Fibroblast of peridontal ligament (primary cell): ENCODE data around the gene RGS17.

Experiments used
- DNase-seq: peaks from one replicate; pipeline ENCODE4 v3.0.0-alpha.2; 2010; ENCODE audit errors: extremely low read depth

The RGS17 gene

DNA sequence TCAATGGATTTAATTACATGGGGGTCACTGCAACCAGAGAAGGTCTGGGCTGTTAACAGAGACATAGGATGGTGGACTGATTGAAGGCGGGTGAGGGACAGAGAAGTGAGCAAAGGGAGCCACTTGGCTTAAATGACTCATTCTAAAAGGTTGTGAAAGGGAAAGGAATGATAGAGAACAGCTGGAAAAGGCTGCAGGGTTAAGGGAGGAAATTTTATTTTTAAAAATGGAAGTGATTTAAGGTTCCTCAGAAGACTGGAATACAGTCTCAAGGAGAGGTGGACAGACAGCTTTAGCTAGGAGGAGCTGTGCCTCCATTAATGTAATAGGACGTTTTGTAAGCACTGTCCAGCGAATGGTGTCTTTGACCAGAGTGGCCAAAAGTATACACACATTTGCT lies 46.7 kb downstream of the RGS17 start:
- peak; percentile 82 for DNase-seq

DNA sequence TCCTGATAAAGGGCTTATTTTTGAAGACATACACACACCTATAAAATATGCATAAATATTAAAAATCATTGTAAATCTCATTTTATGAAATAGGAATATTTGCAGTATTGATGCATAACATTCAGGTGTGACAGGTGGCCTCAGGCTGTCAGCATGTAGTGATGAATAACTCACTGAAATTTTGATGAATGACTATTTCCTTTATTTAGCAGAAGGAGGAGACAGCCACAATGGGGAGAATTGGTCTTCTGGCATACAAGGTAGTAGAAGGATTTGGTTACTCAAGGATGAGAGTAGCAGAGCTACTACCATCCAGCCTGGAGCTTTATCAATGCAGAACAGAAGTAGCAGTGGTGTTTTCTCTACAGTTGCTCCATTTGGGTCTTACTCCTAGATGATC lies 47.2 kb downstream of the RGS17 start:
- DNase-seq = no peak

DNA sequence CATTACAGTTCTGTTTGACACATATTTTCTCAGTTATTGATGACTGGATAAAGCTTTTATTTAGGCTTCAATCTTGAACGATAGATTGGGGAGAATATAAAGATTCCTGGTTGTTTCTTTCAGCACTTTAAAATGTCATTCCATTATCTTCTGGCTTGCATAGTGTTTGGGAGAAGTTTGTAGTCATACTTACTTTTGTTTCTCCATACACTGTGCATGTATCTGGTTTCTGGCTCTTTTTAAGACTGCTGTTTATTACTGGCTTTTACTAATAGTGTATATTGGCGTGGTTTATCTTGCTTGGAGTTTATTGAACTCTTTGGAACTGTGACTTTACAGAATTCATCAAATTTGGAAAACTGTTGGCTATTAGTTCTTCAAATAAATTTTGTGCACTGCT lies 49.2 kb downstream of the RGS17 start:
- DNase-seq = no peak

DNA sequence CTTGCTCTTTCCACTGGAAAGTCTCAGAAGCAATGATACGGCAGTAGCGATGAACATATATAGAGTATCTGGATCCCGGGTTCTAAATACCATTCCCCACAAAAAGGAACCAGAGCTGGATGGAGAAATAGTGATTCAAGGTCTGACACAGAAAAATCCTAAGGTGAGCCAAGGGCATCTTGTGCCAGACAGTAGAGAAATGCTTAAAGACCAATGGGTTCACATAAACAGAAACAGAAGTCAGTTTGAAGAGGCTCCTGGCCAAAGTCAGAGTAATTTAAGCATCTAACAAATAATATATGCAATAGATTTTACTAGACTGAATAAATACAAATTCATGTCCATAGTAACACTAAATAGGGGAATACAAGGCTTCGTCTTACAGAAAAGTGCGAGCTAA lies 54.7 kb downstream of the RGS17 start:
- DNase-seq = peak; percentile 38

DNA sequence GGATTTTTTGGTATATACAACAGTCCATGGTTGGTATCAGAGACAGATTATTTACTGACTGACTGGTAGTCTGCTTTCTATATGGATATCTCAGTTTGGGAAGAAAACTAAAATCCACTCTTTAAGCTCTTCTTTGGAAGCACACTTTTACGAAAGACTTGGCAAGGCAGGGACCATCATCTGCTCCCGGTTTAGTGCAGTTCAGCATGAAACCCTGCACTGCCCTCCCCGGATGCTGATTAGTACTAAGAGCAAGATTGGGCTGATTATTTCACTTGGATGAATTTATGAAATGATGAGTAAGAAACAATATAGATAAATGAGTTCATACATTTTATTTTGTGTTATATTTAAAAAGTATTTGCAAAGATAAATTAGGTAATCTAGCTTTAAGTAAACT lies 56.3 kb downstream of the RGS17 start:
- peak; percentile 80 for DNase-seq

DNA sequence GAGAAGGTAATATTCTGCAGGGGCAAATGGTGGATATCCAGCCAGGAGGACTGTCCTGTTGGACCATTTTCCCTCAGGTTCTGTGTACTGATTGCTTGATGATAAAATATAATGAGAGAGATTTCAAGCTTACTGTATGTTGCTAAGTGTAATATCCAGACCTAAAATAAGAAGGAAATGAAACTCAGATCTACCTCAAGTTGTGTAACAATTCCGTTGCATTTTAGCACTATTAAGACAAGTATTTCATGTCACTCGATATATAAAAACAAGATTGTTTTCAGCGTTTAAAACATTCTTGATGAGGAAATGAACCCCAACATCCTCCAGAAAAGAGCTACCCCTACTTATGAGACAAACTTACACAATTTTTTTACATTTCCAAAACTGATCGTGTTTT lies 57.2 kb downstream of the RGS17 start:
- DNase-seq = no peak

DNA sequence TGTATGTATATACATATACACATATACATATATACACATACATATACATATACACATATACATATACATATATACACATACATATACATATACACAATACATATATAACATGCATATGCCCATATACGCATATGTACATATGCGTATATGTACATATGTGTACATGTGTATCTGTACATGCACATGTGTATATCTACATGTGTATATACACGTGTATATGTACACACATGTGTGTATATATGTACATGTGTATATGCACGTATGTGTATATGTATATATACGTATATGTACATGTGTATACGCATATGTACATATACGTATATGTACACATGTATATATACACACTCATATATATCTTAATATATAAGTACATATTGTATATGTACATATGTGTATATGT lies 60.3 kb downstream of the RGS17 start:
- no peak for DNase-seq

DNA sequence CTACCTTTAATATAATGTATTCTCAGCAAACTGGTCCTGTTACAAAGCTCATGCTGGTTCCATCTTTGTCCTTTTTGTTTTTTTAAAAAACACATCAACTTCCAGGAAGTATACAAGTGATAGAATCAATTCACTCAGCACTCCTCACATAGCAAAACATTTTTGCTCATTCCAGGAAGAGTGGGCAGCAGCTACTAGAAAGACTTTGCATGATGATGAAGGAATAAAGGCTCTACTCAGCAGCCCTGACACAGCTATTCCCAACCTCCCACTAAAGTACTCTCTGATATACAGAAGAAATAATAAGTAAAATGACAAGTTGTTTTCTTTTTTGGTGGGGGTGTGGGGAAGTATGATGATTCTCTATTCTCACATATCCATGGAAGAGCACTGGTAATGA lies 61.2 kb downstream of the RGS17 start:
- no peak for DNase-seq

DNA sequence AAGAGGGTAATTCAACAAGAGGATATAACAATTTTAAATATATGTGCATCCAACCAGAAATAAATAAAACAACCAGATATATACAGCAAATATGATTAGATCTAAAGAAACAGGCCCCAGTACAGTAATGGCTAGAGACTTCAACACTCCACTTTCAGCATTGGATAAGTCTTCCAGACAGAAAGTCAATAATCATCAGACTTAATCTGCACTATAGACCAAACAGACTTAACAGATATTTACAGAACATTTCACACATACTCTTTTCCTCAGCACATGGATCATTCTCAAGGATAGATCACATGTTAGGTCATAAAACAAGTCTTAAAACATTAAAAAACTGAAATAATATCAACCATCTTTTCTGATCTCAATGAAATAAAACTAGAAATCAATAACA lies 65.9 kb downstream of the RGS17 start:
- DNase-seq = no peak

DNA sequence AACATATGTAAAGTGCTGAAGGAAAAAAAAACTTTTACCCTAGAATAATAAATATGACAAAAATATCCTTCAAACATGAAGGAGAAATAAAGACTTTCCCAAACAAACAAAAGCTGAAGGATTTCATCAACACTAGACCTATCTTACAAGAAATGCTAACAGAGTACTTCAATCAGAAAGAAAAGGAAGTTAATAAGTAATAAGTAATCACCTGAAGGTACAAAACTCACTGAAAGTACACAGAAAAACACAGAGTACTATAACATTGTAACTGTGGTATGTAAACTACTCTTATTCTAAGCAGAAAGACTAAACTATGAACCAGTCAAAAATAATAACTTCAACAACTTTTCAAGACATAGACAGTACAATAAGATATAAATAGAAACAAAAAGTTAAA lies 67.1 kb downstream of the RGS17 start:
- DNase-seq = no peak

DNA sequence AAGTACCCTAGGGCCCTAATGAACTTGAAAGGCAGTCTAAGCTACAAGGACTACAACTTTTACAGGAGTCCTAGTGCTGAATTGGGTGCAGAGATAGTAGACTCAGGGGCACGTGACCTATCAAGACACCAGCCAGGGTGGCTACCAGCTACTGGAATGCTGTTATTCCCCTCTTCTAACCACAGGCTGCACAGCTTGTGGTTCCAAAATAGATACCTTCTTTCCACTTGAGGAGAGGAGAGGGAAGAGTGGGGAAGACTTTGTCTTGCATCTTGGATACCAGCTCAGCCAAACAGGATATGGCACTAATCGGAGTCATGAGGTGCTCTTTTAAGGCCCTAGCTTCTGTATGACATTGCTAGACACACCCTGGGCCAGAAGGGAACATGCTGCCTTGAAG lies 68.6 kb downstream of the RGS17 start:
- no peak for DNase-seq

DNA sequence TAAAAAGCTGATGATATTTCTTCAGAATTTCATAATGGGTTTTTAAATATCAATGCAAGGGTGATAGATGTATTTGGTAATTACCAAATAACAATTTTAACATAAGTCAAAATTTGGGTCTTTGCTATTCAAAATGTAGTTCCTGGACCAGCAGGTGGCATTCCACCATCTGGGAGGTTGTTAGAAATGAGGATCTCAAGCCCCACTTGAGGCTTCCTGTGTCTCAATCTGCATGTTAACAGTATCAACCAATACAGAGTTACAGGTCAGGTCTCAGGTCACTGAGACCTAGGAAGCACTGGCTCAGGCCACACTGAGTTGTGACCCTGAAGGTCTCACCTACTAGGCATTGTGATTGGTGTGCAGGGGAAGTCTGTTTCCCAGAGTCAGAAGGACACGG lies 71.3 kb downstream of the RGS17 start:
- no peak for DNase-seq

DNA sequence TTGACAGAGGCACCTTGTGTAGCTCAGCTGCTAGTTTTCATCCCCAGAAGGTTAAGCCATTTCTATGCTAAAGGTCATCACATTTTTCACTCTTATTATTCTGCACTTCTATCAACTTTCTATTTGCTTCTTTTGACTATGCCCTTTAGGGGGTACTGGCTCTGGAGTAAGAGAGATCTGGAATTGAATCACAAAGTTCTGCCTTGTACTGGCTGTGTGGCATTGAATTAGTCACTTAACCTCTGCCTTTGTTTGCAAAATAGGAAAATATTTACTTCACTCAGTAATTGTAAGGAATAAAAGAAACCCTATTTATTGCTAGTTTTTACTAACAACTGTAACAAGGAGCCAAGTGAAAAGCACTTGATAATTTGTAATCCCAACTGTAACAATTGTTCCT lies 71.8 kb downstream of the RGS17 start:
- DNase-seq = no peak

DNA sequence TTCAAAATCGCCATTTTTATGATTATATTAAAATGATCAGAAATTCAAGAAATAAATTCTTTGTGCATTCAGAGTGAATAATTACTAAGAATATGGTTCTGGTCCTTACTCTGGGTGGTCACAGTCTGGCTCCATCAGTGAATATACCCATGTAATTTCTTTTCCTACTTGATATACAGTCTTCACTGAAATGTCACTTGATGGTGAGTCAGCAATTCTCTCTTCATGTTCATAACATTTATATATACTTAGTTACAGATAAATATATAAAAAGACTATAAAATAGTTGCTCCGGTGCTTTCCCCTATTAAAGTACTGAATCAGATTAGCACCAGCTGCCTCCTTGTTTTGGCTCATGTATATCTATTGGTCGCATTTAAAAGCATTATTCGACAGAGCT lies 72.2 kb downstream of the RGS17 start:
- no peak for DNase-seq

DNA sequence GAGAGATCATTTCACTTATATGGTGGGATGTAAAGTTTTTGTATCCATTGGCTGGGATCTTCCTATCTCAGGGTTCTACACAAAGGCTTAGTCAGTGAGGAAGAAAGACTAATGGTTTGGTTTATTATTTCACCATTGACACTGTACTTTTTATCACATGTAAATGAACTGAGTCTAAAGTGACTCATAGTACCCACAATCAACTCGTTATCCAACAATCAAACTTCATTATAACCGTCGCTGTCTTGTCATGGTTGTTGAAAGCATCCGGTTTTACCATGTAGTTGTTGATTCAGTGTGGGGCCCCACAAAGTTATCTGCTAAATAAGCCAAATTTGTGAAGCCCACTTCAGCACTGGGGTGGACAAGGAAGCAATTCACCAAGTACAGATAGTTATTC lies 72.8 kb downstream of the RGS17 start:
- no peak for DNase-seq

DNA sequence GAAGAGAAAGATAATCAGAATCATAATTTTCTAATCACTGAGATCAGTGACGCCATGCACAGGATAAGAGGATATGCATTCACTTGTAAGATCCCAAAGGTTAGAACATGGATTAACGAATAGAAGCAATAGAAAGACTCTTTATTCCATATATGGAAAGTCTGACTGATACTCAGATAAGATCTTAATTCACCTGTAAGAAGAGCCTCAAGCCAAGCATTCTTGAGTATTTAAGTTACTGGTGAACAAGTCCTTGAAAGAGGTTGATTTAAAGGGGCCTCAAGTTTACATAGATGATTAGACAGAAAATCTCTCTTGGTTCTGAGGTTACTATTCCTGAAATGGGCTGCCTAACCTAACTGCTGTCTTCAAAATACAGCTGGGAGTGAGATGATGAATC lies 74.8 kb downstream of the RGS17 start:
- no peak for DNase-seq

DNA sequence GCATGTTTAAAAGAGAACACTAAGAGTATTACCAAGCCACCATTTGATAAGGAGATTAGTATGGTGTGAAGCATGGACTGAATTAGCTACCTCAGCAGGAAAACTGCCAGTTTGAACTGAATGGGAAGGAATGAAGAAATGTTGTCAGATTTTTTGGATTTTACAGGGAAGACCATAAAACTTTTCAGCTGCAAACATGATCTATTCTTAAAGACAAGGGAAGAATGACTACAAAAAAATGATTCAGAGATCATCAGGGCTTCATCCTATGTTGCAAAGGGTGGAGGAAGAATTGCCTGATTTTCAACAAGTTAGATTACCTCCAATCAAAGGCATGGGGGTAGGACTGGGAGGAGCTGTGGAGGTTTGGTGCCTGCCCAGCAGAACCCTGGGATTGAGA lies 79.3 kb downstream of the RGS17 start:
- DNase-seq = no peak

DNA sequence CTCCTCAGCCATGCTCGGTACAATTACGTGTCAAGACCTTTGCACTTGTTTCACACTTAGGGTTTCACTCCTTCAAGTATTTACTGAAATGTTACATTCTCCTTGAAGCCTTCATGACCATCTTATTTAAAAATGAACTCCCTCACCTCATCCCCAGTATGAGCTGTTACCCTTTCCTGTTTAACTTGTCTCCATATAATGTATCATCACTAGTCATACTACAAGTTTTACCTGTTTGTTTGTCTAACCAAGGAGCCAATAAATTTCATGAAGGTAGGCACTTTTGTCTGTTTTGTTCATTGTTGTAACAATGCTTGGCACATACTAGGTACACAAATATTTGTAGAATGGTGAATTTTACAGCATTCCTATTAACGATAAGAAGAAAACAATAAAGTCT lies 82.5 kb downstream of the RGS17 start:
- no peak for DNase-seq

DNA sequence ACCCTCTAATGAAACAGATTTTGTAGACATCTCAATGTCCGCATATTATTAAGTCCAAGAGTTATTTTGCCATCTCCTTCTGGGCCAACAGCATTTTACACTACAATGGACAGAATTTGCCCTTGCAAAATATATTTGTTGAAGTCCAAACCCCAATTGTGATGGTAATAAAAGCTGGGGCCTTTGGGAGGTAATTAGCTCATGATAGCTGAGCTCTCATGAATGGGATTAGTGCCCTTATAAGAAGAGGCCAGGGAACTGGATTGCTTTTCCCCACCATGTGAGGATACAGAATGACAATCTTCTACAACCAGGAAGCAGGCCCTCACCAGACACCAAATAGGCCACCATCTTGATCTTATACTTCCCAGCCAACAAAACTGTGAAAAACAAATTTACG lies 83.7 kb downstream of the RGS17 start:
- DNase-seq = no peak

DNA sequence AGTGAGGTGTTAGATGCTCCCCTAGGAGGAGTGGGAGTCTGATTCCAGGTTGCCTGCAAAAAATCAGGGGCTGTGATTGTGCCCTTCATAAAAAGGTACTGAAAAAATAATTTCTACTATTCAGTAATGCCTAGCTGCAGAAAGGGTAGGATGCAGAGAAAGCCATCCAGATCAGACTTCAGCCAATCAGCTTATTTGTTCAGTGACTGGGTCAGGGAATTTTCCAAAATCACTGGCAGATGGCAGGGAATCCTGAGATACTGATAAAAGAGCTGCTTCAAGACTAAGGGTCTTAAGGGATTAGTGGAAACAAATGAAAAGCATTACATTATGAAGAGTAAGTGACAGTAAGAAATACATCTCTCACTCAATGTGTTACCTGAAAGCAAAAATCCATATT lies 85.8 kb downstream of the RGS17 start:
- DNase-seq = no peak

DNA sequence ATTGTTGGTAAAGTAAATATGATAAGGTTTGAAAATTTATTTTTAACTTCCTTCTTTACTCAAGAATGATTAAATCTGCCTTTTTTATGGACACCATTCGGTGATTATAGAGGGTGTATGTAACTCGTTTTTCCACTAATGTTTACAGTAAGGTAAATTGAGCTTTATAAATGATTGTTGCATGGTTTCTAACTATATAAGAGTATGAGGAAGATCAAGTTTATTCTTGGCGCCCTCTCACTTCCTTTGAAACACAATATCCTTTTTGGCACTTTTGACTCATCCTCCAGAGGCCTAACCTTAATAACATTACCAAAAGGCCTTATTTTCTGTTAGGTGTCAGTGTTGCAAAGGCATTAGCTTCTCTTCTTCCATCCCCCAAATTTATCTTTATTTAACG lies 86.8 kb downstream of the RGS17 start:
- DNase-seq = peak; percentile 18

DNA sequence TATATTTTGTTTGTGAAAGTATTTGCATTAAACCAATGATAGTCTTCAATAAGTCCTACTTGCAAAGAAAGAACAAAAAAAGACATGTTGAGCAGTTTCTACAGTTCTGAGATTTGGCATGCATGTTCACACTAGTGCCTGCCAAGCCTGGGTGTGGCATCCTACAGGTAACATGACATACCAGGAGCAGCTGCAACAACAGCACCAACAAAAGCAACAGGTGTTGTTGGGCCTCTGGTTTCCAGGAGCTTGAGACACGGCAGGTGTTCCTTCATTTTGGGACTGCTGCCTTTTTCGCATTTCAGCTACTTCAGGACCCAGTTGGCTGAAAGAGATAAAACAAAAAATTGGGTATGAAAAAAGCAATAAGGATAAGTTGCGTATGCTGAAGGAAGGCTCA lies 87.4 kb downstream of the RGS17 start:
- DNase-seq = no peak

DNA sequence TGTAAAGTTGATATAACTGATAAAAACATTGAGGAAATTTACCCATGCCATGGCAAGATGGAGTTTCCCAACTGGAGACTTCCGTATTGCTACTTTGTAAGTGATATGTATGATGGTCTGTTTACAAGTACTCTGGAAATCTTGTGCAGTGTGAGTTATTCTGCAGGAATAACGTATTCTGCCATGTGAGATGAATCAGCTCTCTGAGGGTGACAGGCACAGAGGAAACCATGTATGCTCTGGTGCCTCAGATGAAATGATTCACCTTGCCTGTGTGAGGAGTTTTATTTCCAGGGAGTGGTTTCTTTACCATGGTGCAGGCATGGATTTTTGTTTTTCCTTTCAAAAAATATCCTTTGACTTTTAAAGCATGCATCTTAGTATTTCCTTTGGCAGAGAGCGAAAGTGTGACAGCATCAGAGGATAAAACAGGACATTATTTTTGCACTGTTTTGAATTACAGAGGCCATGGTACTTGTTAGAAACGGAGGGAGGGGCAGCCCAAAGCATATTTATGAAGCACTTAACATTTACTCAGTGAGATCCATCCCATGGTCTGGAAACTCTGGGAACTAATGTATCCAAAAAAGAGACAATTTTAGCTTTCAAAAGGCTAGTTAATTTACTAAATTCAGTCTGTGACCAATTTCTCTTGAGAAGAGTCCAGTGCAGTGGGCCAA lies 92.6 kb downstream of the RGS17 start:
- peak; percentile 59 for DNase-seq

DNA sequence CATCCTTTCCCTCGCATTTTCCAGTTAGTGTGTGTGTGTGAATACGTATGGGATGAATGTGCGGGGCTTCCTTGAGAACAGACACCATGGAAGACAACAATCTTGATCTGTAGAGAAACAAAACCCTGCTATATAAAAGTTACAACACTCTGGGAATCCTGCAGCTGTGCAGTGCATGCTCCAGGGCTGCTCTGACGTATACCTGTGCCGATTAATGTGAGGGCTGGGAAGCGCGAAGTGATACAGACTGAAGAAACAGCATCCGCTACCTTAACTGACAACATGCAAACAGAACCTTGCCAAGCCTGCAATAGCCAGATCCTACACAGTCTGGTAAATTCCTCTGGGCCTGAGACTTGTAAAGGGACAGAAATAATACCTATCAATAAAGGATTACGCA lies 96.9 kb downstream of the RGS17 start:
- no peak for DNase-seq
